ENCODE data around the gene LATS1. TPM values are rescaled to one million over a fixed set of nuclear protein-coding genes. Genes with fewer than 3 reads are reported as not detected.
"Not testable (repeated sequence)": the region's sequence is repeated elsewhere in the genome, so short reads cannot be mapped to it uniquely, and the experiment has no call there.

The LATS1 gene
- total and polyA plus RNA-seq, 2 of the 8 experiments (the other 6 are each of a cell fraction or from before 2014, with no cell fraction given), result 8.9 to 21.7 TPM

DNA sequence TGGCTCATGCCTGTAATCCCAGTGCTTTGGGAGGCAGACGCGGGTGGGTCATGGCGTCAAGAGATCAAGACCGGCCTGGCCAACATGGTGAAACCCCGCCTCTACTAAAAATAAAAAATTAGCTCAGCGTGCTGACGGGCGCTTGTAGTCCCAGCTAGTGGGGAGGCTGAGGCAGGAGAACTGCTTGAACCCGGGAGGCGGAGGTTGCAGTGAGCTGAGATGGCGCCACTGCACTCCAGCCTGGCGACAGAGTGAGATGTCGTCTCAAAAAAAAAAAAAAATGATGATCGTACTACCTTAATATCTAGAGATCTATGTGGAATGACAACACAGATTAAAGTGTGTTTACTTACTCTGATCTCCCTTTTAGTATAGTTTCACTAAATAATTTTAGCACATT is 36.1 kb downstream of the LATS1 start:
- H3K9me3 ChIP-seq (ENCODE audit: insufficient read depth in 2 of 2, low read depth in 1 of 2, low read length in 1 of 2); DNase-seq (ENCODE audit: low read depth in 1 of 2, low spot score in 2 of 2); H4K91ac ChIP-seq (replicated peaks; ENCODE audit: insufficient read length, low read length); H3K4ac ChIP-seq (replicated peaks; ENCODE audit: insufficient read length, low read depth, low read length); H3K4me1 ChIP-seq (replicated peaks in 1 of 4; ENCODE audit: control insufficient read depth in 3 of 4, insufficient read depth in 4 of 4, low read length in 3 of 4); H4K5ac ChIP-seq (ENCODE audit: insufficient read length, low read depth, low read length); H2BK20ac ChIP-seq (ENCODE audit: low read length); H3K4me3 ChIP-seq (ENCODE audit: extremely low read depth in 1 of 4, insufficient read depth in 2 of 4, low read depth in 3 of 4, low read length in 4 of 4); H3K23ac ChIP-seq (ENCODE audit: insufficient read length); H2BK12ac ChIP-seq (ENCODE audit: low read depth, low read length); H3K27ac ChIP-seq (ENCODE audit: low read depth, low read length); H3K27me3 ChIP-seq (replicated peaks in 1 of 4; ENCODE audit: control insufficient read depth in 3 of 4, extremely low read depth in 1 of 4, insufficient read depth in 3 of 4, low read length in 3 of 4); FAIRE-seq; H3K9ac ChIP-seq (replicated peaks in 1 of 4; ENCODE audit: extremely low read depth in 1 of 4, low read depth in 3 of 4, low read length in 3 of 4); H3K14ac ChIP-seq (ENCODE audit: insufficient read length); H4K20me1 ChIP-seq (replicated peaks in 1 of 2; ENCODE audit: control insufficient read depth in 1 of 2, insufficient read depth in 2 of 2, low read length in 2 of 2); H2BK15ac ChIP-seq (ENCODE audit: low read length); H4K8ac ChIP-seq (ENCODE audit: extremely low read depth, insufficient read depth, low read length); H3K4me2 ChIP-seq (ENCODE audit: insufficient read depth in 1 of 2, low read depth in 2 of 2, low read length in 2 of 2); H3K79me1 ChIP-seq (ENCODE audit: low read depth, low read length); H2AFZ ChIP-seq (ENCODE audit: low read length); H2BK5ac ChIP-seq (ENCODE audit: low read depth, low read length); H3K18ac ChIP-seq (ENCODE audit: extremely low read depth, low read length); H2BK120ac ChIP-seq (replicated peaks; ENCODE audit: low read depth, low read length); H3K56ac ChIP-seq (replicated peaks; ENCODE audit: insufficient read length, low read depth, low read length); H3K23me2 ChIP-seq (ENCODE audit: low read depth, low read length); H2AK5ac ChIP-seq (ENCODE audit: low read depth, low read length): not testable (repeated sequence)
- Histone ChIP-seq H3K79me2 (ENCODE audit: control insufficient read depth in 1 of 2, insufficient read depth in 2 of 2, low read length in 2 of 2) (peaks cover 0 to 11% of the 10 kb centered on the region in 2 experiments; a peak in 1 of 4 replicates), H3K36me3 (ENCODE audit: control insufficient read depth in 2 of 4, insufficient read depth in 4 of 4, low read length in 3 of 4) (peaks cover 0 to 35% (median 17%) of the 10 kb centered on the region in 4 experiments; a peak in 7 of 8 replicates)
- CTCF ChIA-PET (ENCODE audit: partially characterized antibody), result interaction anchor here (0.7 kb wide), 1 partner anchor 66 kb away, joined by 3 read pairs; no protein-coding TSS in a partner anchor
- POLR2A ChIA-PET (ENCODE audit: partially characterized antibody), result interaction anchor here (0.6 kb wide), 1 partner anchor 968 kb away, joined by 4 read pairs; no protein-coding TSS in a partner anchor
- WGBS, 2 experiments (ENCODE audit: extremely low coverage in 1 of 2, insufficient coverage in 1 of 2, insufficient read length in 1 of 2, insufficient replicate concordance in 2 of 2, low coverage in 1 of 2, low lambda C conversion rate in 2 of 2, missing lambda C conversion rate in 1 of 2), result 96% methylated on average over 14 of the region's 14 CpGs; no CpG with 5 or more reads in 1 of the 2 experiments

Data from H1 (cell line).